NCI-H146 treated with DMSO at 0.1 percent for 48 hours (cell line): ENCODE data around the gene SYNGR1.
"Not testable (repeated sequence)": the region's sequence is repeated elsewhere in the genome, so short reads cannot be mapped to it uniquely, and the experiment has no call there.

ENCODE experiments used
- DNase-seq: peaks from one replicate; lab custom pipeline; 2025; ENCODE audit not compliant: unreplicated experiment; lab: John Stamatoyannopoulos, UW

Gene SYNGR1

GRCh38 chr22:39405346-39406085, 55.7 kb downstream of the SYNGR1 start:
- DNase-seq = no peak

- DNase-seq = no peak
Measured at GRCh38 chr22:39408173-39408572, 58.4 kb downstream of the SYNGR1 start.

GRCh38 chr22:39408807-39409206, 59.0 kb downstream of the SYNGR1 start:
- no peak for DNase-seq

GRCh38 chr22:39409516-39410029, 59.8 kb downstream of the SYNGR1 start:
- DNase-seq = no peak

- no peak for DNase-seq
Measured at GRCh38 chr22:39410264-39410663, 60.5 kb downstream of the SYNGR1 start.

GRCh38 chr22:39411828-39412365, 62.1 kb downstream of the SYNGR1 start:
- DNase-seq = not testable (repeated sequence)

GRCh38 chr22:39413204-39413603, 63.4 kb downstream of the SYNGR1 start:
- not testable (repeated sequence) for DNase-seq

- no peak for DNase-seq
Measured at GRCh38 chr22:39414377-39414776, 64.6 kb downstream of the SYNGR1 start.

GRCh38 chr22:39414886-39415285, 65.1 kb downstream of the SYNGR1 start:
- no peak for DNase-seq

- DNase-seq = no peak
Measured at GRCh38 chr22:39415506-39415905, 65.7 kb downstream of the SYNGR1 start.

GRCh38 chr22:39416319-39416718, 66.5 kb downstream of the SYNGR1 start:
- no peak for DNase-seq

GRCh38 chr22:39417641-39418040, 67.8 kb downstream of the SYNGR1 start:
- DNase-seq = no peak

GRCh38 chr22:39418696-39419095, 68.9 kb downstream of the SYNGR1 start:
- no peak for DNase-seq

- DNase-seq = no peak
Measured at GRCh38 chr22:39419096-39419495, 69.3 kb downstream of the SYNGR1 start.

GRCh38 chr22:39419911-39420310, 70.1 kb downstream of the SYNGR1 start:
- DNase-seq = no peak

- DNase-seq = no peak
Measured at GRCh38 chr22:39421691-39422090, 71.9 kb downstream of the SYNGR1 start.

GRCh38 chr22:39422101-39422500, 72.3 kb downstream of the SYNGR1 start:
- DNase-seq = no peak

GRCh38 chr22:39422721-39423120, 72.9 kb downstream of the SYNGR1 start:
- DNase-seq = no peak

GRCh38 chr22:39423976-39424375, 74.2 kb downstream of the SYNGR1 start:
- DNase-seq = no peak

- DNase-seq = no peak
Measured at GRCh38 chr22:39426380-39427043, 76.7 kb downstream of the SYNGR1 start.

GRCh38 chr22:39427751-39428596, 78.2 kb downstream of the SYNGR1 start:
- DNase-seq = no peak
